MM.1S (cell line): ENCODE measurements around the gene CNN3.

Source experiments
- DNase-seq: peaks from one replicate; pipeline ENCODE4 v3.0.0-alpha.2; 2015
- H2AFZ ChIP-seq: fragments of 300-600 bp; sonication (generic); 2 replicates; pipeline ENCODE4 v1.6.0; 2016; ENCODE audit warnings: antibody characterized with exemption, low read length
- H3F3A ChIP-seq: fragments of 300-600 bp; sonication (generic); 2 replicates; pipeline ENCODE4 v1.6.1; 2016; ENCODE audit warnings: mild to moderate bottlenecking, antibody characterized with exemption, low read length, moderate library complexity, mixed read lengths; ENCODE audit not compliant: insufficient read depth
- H3K27ac ChIP-seq: fragments of 300-600 bp; sonication (generic); 2 replicates; pipeline ENCODE4 v1.5.1; 2016; ENCODE audit warnings: mild to moderate bottlenecking, low read length
- H3K27me3 ChIP-seq: fragments of 300-600 bp; sonication (generic); replicated peaks from 2 replicates; pipeline ENCODE4 v1.6.0; 2016; ENCODE audit warnings: low read length; ENCODE audit not compliant: insufficient read depth
- H3K36me3 ChIP-seq: fragments of 300-600 bp; sonication (generic); replicated peaks from 2 replicates; pipeline ENCODE4 v1.6.1; 2016; ENCODE audit warnings: mild to moderate bottlenecking, low read length, mixed read lengths; ENCODE audit not compliant: insufficient read depth
- H3K4me1 ChIP-seq: fragments of 300-600 bp; sonication (generic); 2 replicates; pipeline ENCODE4 v1.6.1; 2016; ENCODE audit warnings: low read length, mixed read lengths
- H3K4me2 ChIP-seq: fragments of 300-600 bp; sonication (generic); 2 replicates; pipeline ENCODE4 v1.6.0; 2016; ENCODE audit warnings: low read depth, low read length
- H3K4me3 ChIP-seq: fragments of 300-600 bp; sonication (generic); 2 replicates; pipeline ENCODE4 v1.5.1; 2016; ENCODE audit warnings: low read length, mixed read lengths
- H3K79me2 ChIP-seq: fragments of 300-600 bp; sonication (generic); 2 replicates; pipeline ENCODE4 v1.6.1; 2016; ENCODE audit warnings: mixed run types, low read length, mixed read lengths
- H3K9ac ChIP-seq: fragments of 300-600 bp; sonication (generic); 2 replicates; pipeline ENCODE4 v1.6.1; 2016; ENCODE audit warnings: low read length, mixed read lengths
- H3K9me2 ChIP-seq: fragments of 300-600 bp; sonication (generic); replicated peaks from 2 replicates; pipeline ENCODE4 v1.6.1; 2016; ENCODE audit warnings: mild to moderate bottlenecking, low read length, mixed read lengths; ENCODE audit not compliant: insufficient read depth
- H3K9me3 ChIP-seq: fragments of 300-600 bp; sonication (generic); replicated peaks from 2 replicates; pipeline ENCODE4 v1.6.1; 2016; ENCODE audit warnings: mild to moderate bottlenecking, low read length, mixed read lengths; ENCODE audit not compliant: insufficient read depth
- H4K20me1 ChIP-seq: fragments of 300-600 bp; sonication (generic); 2 replicates; pipeline ENCODE4 v1.6.1; 2016; ENCODE audit warnings: mild to moderate bottlenecking, low read length, moderate library complexity, mixed read lengths; ENCODE audit not compliant: insufficient read depth
- EZH2 ChIP-seq: fragments of 300-600 bp; sonication (generic); optimal IDR thresholded peaks from 2 replicates; pipeline ENCODE3; 2017; ENCODE audit warnings: low read depth, mild to moderate bottlenecking, antibody characterized with exemption, low read length, mixed read lengths
- EZH2phosphoT487 ChIP-seq: fragments of 300-600 bp; sonication (generic); IDR thresholded peaks from 2 replicates; pipeline ENCODE4 v1.6.1; 2018; ENCODE audit warnings: antibody characterized with exemption, low read length
- TF ChIP-seq, protein P1 (sequence below): fragments of 300-600 bp; sonication (generic); IDR thresholded peaks from 2 replicates; pipeline ENCODE4 v1.5.1; 2016; ENCODE audit warnings: antibody characterized with exemption, low read length, mixed read lengths

Gene CNN3

DNA sequence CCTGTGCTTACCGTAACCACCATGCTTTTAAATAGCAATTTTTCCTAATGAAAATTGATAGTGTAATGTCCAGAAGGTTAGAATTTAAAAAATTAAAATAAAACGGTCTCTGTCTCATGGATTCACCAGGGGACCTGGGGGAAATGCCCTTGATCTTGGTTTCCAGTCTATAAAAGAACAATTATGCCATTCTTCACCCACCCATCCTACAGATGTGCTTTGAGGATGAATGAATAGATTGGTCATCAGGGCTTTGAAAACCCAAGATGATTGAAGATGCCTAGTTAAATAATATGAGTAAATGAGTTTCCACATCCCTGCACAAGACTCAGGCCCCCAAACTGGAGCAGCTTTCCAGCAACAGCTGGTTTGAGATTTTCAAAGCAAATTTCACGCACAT, 38.7 kb downstream of the CNN3 start:
- H2AFZ ChIP-seq, result no peak overlapping the region
- H3K4me3 ChIP-seq, result no peak overlapping the region
- no peaks in the 10 kb centered on the region for H3K27me3 ChIP-seq
- H4K20me1 ChIP-seq, result no peaks in the 10 kb centered on the region
- no peak overlapping the region for H3K27ac ChIP-seq
- no peak overlapping the region for H3K9ac ChIP-seq
- no peak for DNase-seq
- H3K4me1 ChIP-seq, result no peaks in the 10 kb centered on the region
- no peaks in the 10 kb centered on the region for H3F3A ChIP-seq
- H3K9me3 ChIP-seq, result no peaks in the 10 kb centered on the region
- no peak overlapping the region for H3K4me2 ChIP-seq
- TF ChIP-seq EZH2, result no peak
- TF ChIP-seq, protein P1, sequence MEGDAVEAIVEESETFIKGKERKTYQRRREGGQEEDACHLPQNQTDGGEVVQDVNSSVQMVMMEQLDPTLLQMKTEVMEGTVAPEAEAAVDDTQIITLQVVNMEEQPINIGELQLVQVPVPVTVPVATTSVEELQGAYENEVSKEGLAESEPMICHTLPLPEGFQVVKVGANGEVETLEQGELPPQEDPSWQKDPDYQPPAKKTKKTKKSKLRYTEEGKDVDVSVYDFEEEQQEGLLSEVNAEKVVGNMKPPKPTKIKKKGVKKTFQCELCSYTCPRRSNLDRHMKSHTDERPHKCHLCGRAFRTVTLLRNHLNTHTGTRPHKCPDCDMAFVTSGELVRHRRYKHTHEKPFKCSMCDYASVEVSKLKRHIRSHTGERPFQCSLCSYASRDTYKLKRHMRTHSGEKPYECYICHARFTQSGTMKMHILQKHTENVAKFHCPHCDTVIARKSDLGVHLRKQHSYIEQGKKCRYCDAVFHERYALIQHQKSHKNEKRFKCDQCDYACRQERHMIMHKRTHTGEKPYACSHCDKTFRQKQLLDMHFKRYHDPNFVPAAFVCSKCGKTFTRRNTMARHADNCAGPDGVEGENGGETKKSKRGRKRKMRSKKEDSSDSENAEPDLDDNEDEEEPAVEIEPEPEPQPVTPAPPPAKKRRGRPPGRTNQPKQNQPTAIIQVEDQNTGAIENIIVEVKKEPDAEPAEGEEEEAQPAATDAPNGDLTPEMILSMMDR, result no peak
- TF ChIP-seq EZH2phosphoT487, result no peak
- H3K9me2 ChIP-seq, result no peaks in the 10 kb centered on the region
- H3K79me2 ChIP-seq, result no peaks in the 10 kb centered on the region
- no peaks in the 10 kb centered on the region for H3K36me3 ChIP-seq

DNA sequence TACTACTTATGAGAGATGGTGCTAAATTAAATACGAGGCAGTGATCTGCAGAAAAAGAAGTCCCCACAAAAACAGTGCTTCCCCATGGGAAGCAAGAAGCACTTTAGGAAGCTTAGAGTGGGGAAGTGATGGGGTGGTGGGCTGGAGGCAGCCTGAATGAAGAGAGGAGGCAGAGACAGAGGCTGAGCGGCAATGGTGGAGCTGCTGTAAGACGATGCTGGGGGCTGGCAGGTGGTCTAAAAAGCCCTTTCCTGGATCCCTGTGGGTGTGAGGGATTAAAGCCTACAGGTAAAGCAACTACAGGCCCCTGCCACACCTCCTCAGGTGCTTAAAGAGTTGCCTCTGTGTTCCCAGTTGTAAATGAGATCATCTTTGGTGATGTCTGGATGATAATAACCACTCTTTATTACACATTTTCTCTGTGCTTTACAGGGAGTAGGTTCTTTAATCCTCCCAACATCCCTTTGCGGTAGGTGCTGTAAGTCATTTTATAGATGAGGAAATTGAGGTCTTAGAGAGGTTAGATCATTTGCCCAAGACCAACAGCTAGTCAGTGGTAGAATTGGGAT, 39.2 kb downstream of the CNN3 start:
- no peak for DNase-seq
- Histone ChIP-seq H3K9me3 (no peaks in the 10 kb centered on the region), H3K9ac (no peak overlapping the region), H3K27me3 (no peaks in the 10 kb centered on the region), H3K79me2 (no peaks in the 10 kb centered on the region), H3K9me2 (no peaks in the 10 kb centered on the region), H3K27ac (no peak overlapping the region), H3K4me2 (no peak overlapping the region), H3F3A (no peaks in the 10 kb centered on the region), H3K36me3 (no peaks in the 10 kb centered on the region), H4K20me1 (no peaks in the 10 kb centered on the region), H3K4me3 (no peak overlapping the region), H2AFZ (no peak overlapping the region), H3K4me1 (no peaks in the 10 kb centered on the region)
- TF ChIP-seq EZH2 (no peak), EZH2phosphoT487 (no peak)
- TF ChIP-seq, protein P1, result no peak

DNA sequence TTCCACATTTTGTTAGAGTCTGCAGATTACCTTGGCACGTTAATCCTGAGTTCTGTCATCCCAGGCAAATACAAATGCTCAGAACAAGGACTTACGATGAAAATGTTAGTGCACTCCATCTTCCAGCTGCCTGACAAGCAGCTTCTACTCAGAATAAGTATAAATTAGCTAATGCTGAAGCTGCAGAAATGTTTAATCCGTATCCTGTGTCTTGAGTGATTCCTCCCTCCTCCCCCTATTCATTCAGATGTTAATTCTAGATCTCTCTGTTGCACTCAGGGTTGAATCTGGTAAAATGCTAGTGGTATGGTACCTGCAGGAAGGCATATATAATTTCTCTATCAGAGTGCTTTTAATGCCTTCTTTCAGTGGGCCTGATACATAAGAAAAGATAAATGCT, 39.8 kb downstream of the CNN3 start:
- Histone ChIP-seq H3K9me3 (no peaks in the 10 kb centered on the region), H3K36me3 (no peaks in the 10 kb centered on the region), H3K9ac (no peak overlapping the region), H3K4me3 (no peak overlapping the region), H2AFZ (no peak overlapping the region), H4K20me1 (no peaks in the 10 kb centered on the region), H3F3A (no peaks in the 10 kb centered on the region), H3K9me2 (no peaks in the 10 kb centered on the region), H3K79me2 (no peaks in the 10 kb centered on the region), H3K27me3 (no peaks in the 10 kb centered on the region), H3K27ac (no peak overlapping the region), H3K4me2 (no peak overlapping the region), H3K4me1 (no peaks in the 10 kb centered on the region)
- TF ChIP-seq EZH2phosphoT487 (no peak), EZH2 (no peak)
- TF ChIP-seq, protein P1, result no peak
- DNase-seq, result no peak
